Tibial nerve (tissue), 3 donors: Measurements from ENCODE around the gene SLC30A5.

ENCODE experiments used
- CTCF ChIP-seq, 5 experiments: fragments of 200-600 bp in 3 of 5; fragments of 450-650 bp in 2 of 5; sonication (generic) in 3 of 5; IDR thresholded peaks; one replicate each; pipeline ENCODE4 v1.5.1; 2016 to 2019; ENCODE audit warnings: antibody characterized with exemption in 5 of 5, mild to moderate bottlenecking in 3 of 5, moderate library complexity in 2 of 5
- POLR2A ChIP-seq, 2 donors: fragments of 450-650 bp; IDR thresholded peaks; one replicate each; pipeline ENCODE4 v1.6.1; 2017; ENCODE audit warnings: antibody characterized with exemption in 2 of 2, mild to moderate bottlenecking in 2 of 2, moderate library complexity in 2 of 2

- TF ChIP-seq CTCF (IDR thresholded peaks at IDR 0.05): no peak
- no peak for TF ChIP-seq POLR2A (IDR thresholded peaks at IDR 0.05)
These were observed 8.9 kb upstream of the SLC30A5 start for GRCh38 chr5:69084903-69085302.
